ENCODE data around the gene GPC2. TPM values are rescaled to one million over a fixed set of nuclear protein-coding genes. Genes with fewer than 3 reads are reported as not detected.
A peak's percentile ranks its signal among the peaks of the same experiment; 100 is the strongest.
"Not testable (repeated sequence)": the region's sequence is repeated elsewhere in the genome, so short reads cannot be mapped to it uniquely, and the experiment has no call there.

The GPC2 gene
- total and polyA plus RNA-seq, 2 donors (not counting 3 experiments of a cell fraction or from before 2014, with no cell fraction given): 9.2 to 17.5 TPM

- CTCF ChIA-PET: interaction anchor here (0.8 to 3.7 kb wide), 4 partner anchors 18 to 88 kb away, joined by 4 to 79 read pairs (median 4); partner anchors contain the start of gene LAMTOR4
- H3K27me3 ChIP-seq (ENCODE audit: control insufficient read depth in 2 of 2, insufficient read depth in 2 of 2, low read length in 2 of 2); POLR2A ChIA-PET; BruUV-seq (replicated peaks); H3K4me2 ChIP-seq (ENCODE audit: insufficient read depth, low read length); H3K27ac ChIP-seq (ENCODE audit: insufficient read depth, low read depth, low read length); H3K79me2 ChIP-seq (ENCODE audit: control insufficient read depth, insufficient read depth, low read length); H2AFZ ChIP-seq (ENCODE audit: low read depth, low read length); H3K36me3 ChIP-seq (ENCODE audit: control insufficient read depth in 2 of 2, extremely low read depth in 1 of 2, insufficient read depth in 2 of 2, low read length in 2 of 2); H4K20me1 ChIP-seq (replicated peaks; ENCODE audit: control insufficient read depth, extremely low read depth, insufficient read depth, low read length); dilution Hi-C loops (cut with MboI; ENCODE audit: extremely low pct_ligation_motif_present, low sequenced_read_pairs); H3K9ac ChIP-seq (replicated peaks; ENCODE audit: extremely low read depth, insufficient read depth, low read length); H3K9me1 ChIP-seq (replicated peaks; ENCODE audit: control insufficient read depth, extremely low read depth, insufficient read depth, low read length); H3K4me3 ChIP-seq (replicated peaks in 1 of 3; ENCODE audit: insufficient read depth in 1 of 3, low read depth in 1 of 3, low read length in 3 of 3); H3K4me1 ChIP-seq (ENCODE audit: control insufficient read depth, extremely low read depth, insufficient read depth, low read length); H3K9me3 ChIP-seq (replicated peaks; ENCODE audit: control insufficient read depth, insufficient read depth, low read length): not testable (repeated sequence)
- TF ChIP-seq CTCF (IDR thresholded peaks at IDR 0.05; ENCODE audit: extremely low read depth in 1 of 2, insufficient read depth in 1 of 2, low read depth in 1 of 2, low read length in 2 of 2): peak in 1 of 2 donors; percentile 46
- FAIRE-seq (peak; percentile 92), DNase-seq (ENCODE audit: low read depth, low spot score) (peak; percentile 41)
- intact Hi-C loops (cut with micrococcal nuclease): loop anchor here (2.0 kb wide), 1 partner anchor 127 kb away; no protein-coding TSS in a partner anchor
Observed at GRCh38 chr7:100217934-100218333, 40.8 kb upstream of the GPC2 start.

GRCh38 chr7:100215895-100216294 is 38.7 kb upstream of the GPC2 start:
- no TSS peak for BruUV-seq (replicated peaks)
- no peaks in the 10 kb centered on the region for H3K79me2 ChIP-seq (ENCODE audit: control insufficient read depth, insufficient read depth, low read length)
- CTCF ChIA-PET: interaction anchor here (1.7 to 3.7 kb wide), 2 partner anchors 67 to 82 kb away, joined by 5 to 79 read pairs; partner anchors contain the start of gene LAMTOR4
- POLR2A ChIA-PET: no interaction called here
- H2AFZ ChIP-seq (ENCODE audit: low read depth, low read length): no peak overlapping the region
- DNase-seq (ENCODE audit: low read depth, low spot score) (no peak), FAIRE-seq (no peak)
- H3K36me3 ChIP-seq (ENCODE audit: control insufficient read depth in 2 of 2, extremely low read depth in 1 of 2, insufficient read depth in 2 of 2, low read length in 2 of 2): no peaks in the 10 kb centered on the region
- dilution Hi-C loops (cut with MboI; ENCODE audit: extremely low pct_ligation_motif_present, low sequenced_read_pairs): no loop called here
- H3K27ac ChIP-seq (ENCODE audit: insufficient read depth, low read depth, low read length): no peak overlapping the region
- intact Hi-C loops (cut with micrococcal nuclease): no loop called here
- H3K9ac ChIP-seq (replicated peaks; ENCODE audit: extremely low read depth, insufficient read depth, low read length): no peak overlapping the region
- H3K9me1 ChIP-seq (replicated peaks; ENCODE audit: control insufficient read depth, extremely low read depth, insufficient read depth, low read length): no peaks in the 10 kb centered on the region
- no peak for TF ChIP-seq FOS (IDR thresholded peaks at IDR 0.05; ENCODE audit: borderline replicate concordance, insufficient read depth, low read length)
- peaks cover 2 to 5% of the 10 kb centered on the region in 2 experiments for H3K27me3 ChIP-seq (ENCODE audit: control insufficient read depth in 2 of 2, insufficient read depth in 2 of 2, low read length in 2 of 2)
- H3K9me3 ChIP-seq (replicated peaks; ENCODE audit: control insufficient read depth, insufficient read depth, low read length): no peaks in the 10 kb centered on the region
- H3K4me2 ChIP-seq (ENCODE audit: insufficient read depth, low read length): no peak overlapping the region
- H4K20me1 ChIP-seq (replicated peaks; ENCODE audit: control insufficient read depth, extremely low read depth, insufficient read depth, low read length): no peaks in the 10 kb centered on the region
- no peak overlapping the region for H3K4me3 ChIP-seq (replicated peaks in 1 of 3; ENCODE audit: insufficient read depth in 1 of 3, low read depth in 1 of 3, low read length in 3 of 3)
- H3K4me1 ChIP-seq (ENCODE audit: control insufficient read depth, extremely low read depth, insufficient read depth, low read length): no peaks in the 10 kb centered on the region

GRCh38 chr7:100214356-100214755 is 37.2 kb upstream of the GPC2 start:
- H2AFZ ChIP-seq (ENCODE audit: low read depth, low read length); H4K20me1 ChIP-seq (replicated peaks; ENCODE audit: control insufficient read depth, extremely low read depth, insufficient read depth, low read length); BruUV-seq (replicated peaks); H3K36me3 ChIP-seq (ENCODE audit: control insufficient read depth in 2 of 2, extremely low read depth in 1 of 2, insufficient read depth in 2 of 2, low read length in 2 of 2); dilution Hi-C loops (cut with MboI; ENCODE audit: extremely low pct_ligation_motif_present, low sequenced_read_pairs); CTCF ChIA-PET; H3K9ac ChIP-seq (replicated peaks; ENCODE audit: extremely low read depth, insufficient read depth, low read length); H3K4me1 ChIP-seq (ENCODE audit: control insufficient read depth, extremely low read depth, insufficient read depth, low read length); DNase-seq (ENCODE audit: low read depth, low spot score); H3K27ac ChIP-seq (ENCODE audit: insufficient read depth, low read depth, low read length); FAIRE-seq; H3K79me2 ChIP-seq (ENCODE audit: control insufficient read depth, insufficient read depth, low read length); H3K9me3 ChIP-seq (replicated peaks; ENCODE audit: control insufficient read depth, insufficient read depth, low read length); POLR2A ChIA-PET; intact Hi-C loops (cut with micrococcal nuclease); H3K9me1 ChIP-seq (replicated peaks; ENCODE audit: control insufficient read depth, extremely low read depth, insufficient read depth, low read length); H3K4me3 ChIP-seq (replicated peaks in 1 of 3; ENCODE audit: insufficient read depth in 1 of 3, low read depth in 1 of 3, low read length in 3 of 3); H3K4me2 ChIP-seq (ENCODE audit: insufficient read depth, low read length): not testable (repeated sequence)
- peaks cover 10% of the 10 kb centered on the region in 2 experiments for H3K27me3 ChIP-seq (ENCODE audit: control insufficient read depth in 2 of 2, insufficient read depth in 2 of 2, low read length in 2 of 2)
